ENCODE data around the gene C2orf49.

C2orf49 gene

GRCh38 chr2:105388971-105389381 is 51.6 kb downstream of the C2orf49 start:
- peaks cover 18 to 35% of the 10 kb centered on the region in 2 donors for H3K36me3 ChIP-seq (ENCODE audit: control insufficient read depth in 1 of 2, insufficient read depth in 2 of 2, low read length in 2 of 2)
- H3K4me1 ChIP-seq (ENCODE audit: control insufficient read depth in 1 of 2, insufficient read depth in 2 of 2, low read length in 2 of 2) = peaks cover 16 to 38% of the 10 kb centered on the region in 2 donors
- no peak overlapping the region for H3K9ac ChIP-seq (ENCODE audit: low read depth in 1 of 2, low read length in 2 of 2)
- H3K27ac ChIP-seq (ENCODE audit: low read depth, low read length) = no peak overlapping the region
- H3K27me3 ChIP-seq (ENCODE audit: control insufficient read depth in 1 of 2, insufficient read depth in 2 of 2, low read length in 2 of 2) = no peaks in the 10 kb centered on the region
- H3K9me3 ChIP-seq (ENCODE audit: control insufficient read depth in 1 of 2, low read length in 2 of 2) = no peaks in the 10 kb centered on the region
- no peak overlapping the region for H3K4me3 ChIP-seq (ENCODE audit: low read depth in 1 of 2, low read length in 2 of 2)

GRCh38 chr2:105390454-105390853 is 53.1 kb downstream of the C2orf49 start:
- H3K36me3 ChIP-seq (ENCODE audit: control insufficient read depth in 1 of 2, insufficient read depth in 2 of 2, low read length in 2 of 2) = peaks cover 5 to 22% of the 10 kb centered on the region in 2 donors
- peaks cover 10 to 38% of the 10 kb centered on the region in 2 donors for H3K4me1 ChIP-seq (ENCODE audit: control insufficient read depth in 1 of 2, insufficient read depth in 2 of 2, low read length in 2 of 2)
- no peak overlapping the region for H3K9ac ChIP-seq (ENCODE audit: low read depth in 1 of 2, low read length in 2 of 2)
- no peaks in the 10 kb centered on the region for H3K9me3 ChIP-seq (ENCODE audit: control insufficient read depth in 1 of 2, low read length in 2 of 2)
- no peaks in the 10 kb centered on the region for H3K27me3 ChIP-seq (ENCODE audit: control insufficient read depth in 1 of 2, insufficient read depth in 2 of 2, low read length in 2 of 2)
- H3K27ac ChIP-seq (ENCODE audit: low read depth, low read length) = no peak overlapping the region
- H3K4me3 ChIP-seq (ENCODE audit: low read depth in 1 of 2, low read length in 2 of 2) = no peak overlapping the region

GRCh38 chr2:105391058-105391627 is 53.8 kb downstream of the C2orf49 start:
- H3K27me3 ChIP-seq (ENCODE audit: control insufficient read depth in 1 of 2, insufficient read depth in 2 of 2, low read length in 2 of 2) = no peaks in the 10 kb centered on the region
- no peaks in the 10 kb centered on the region for H3K9me3 ChIP-seq (ENCODE audit: control insufficient read depth in 1 of 2, low read length in 2 of 2)
- H3K9ac ChIP-seq (ENCODE audit: low read depth in 1 of 2, low read length in 2 of 2) = no peak overlapping the region
- H3K27ac ChIP-seq (ENCODE audit: low read depth, low read length) = no peak overlapping the region
- peaks cover 10 to 36% of the 10 kb centered on the region in 2 donors for H3K4me1 ChIP-seq (ENCODE audit: control insufficient read depth in 1 of 2, insufficient read depth in 2 of 2, low read length in 2 of 2)
- no peak overlapping the region for H3K4me3 ChIP-seq (ENCODE audit: low read depth in 1 of 2, low read length in 2 of 2)
- peaks cover 3 to 15% of the 10 kb centered on the region in 2 donors for H3K36me3 ChIP-seq (ENCODE audit: control insufficient read depth in 1 of 2, insufficient read depth in 2 of 2, low read length in 2 of 2)

- Histone ChIP-seq H3K36me3 (ENCODE audit: control insufficient read depth in 1 of 2, insufficient read depth in 2 of 2, low read length in 2 of 2) (peaks cover 3 to 13% of the 10 kb centered on the region in 2 donors), H3K9ac (ENCODE audit: low read depth in 1 of 2, low read length in 2 of 2) (no peak overlapping the region), H3K9me3 (ENCODE audit: control insufficient read depth in 1 of 2, low read length in 2 of 2) (no peaks in the 10 kb centered on the region), H3K27ac (ENCODE audit: low read depth, low read length) (no peak overlapping the region), H3K4me1 (ENCODE audit: control insufficient read depth in 1 of 2, insufficient read depth in 2 of 2, low read length in 2 of 2) (peaks cover 10 to 31% of the 10 kb centered on the region in 2 donors), H3K4me3 (ENCODE audit: low read depth in 1 of 2, low read length in 2 of 2) (no peak overlapping the region), H3K27me3 (ENCODE audit: control insufficient read depth in 1 of 2, insufficient read depth in 2 of 2, low read length in 2 of 2) (no peaks in the 10 kb centered on the region)
Measured at GRCh38 chr2:105391763-105392662, 54.7 kb downstream of the C2orf49 start.

- H3K4me1 ChIP-seq (ENCODE audit: control insufficient read depth in 1 of 2, insufficient read depth in 2 of 2, low read length in 2 of 2) = peaks cover 11 to 27% of the 10 kb centered on the region in 2 donors
- H3K9ac ChIP-seq (ENCODE audit: low read depth in 1 of 2, low read length in 2 of 2) = no peak overlapping the region
- no peaks in the 10 kb centered on the region for H3K27me3 ChIP-seq (ENCODE audit: control insufficient read depth in 1 of 2, insufficient read depth in 2 of 2, low read length in 2 of 2)
- H3K4me3 ChIP-seq (ENCODE audit: low read depth in 1 of 2, low read length in 2 of 2) = no peak overlapping the region
- H3K36me3 ChIP-seq (ENCODE audit: control insufficient read depth in 1 of 2, insufficient read depth in 2 of 2, low read length in 2 of 2) = peaks cover 3 to 13% of the 10 kb centered on the region in 2 donors
- H3K9me3 ChIP-seq (ENCODE audit: control insufficient read depth in 1 of 2, low read length in 2 of 2) = no peaks in the 10 kb centered on the region
- no peak overlapping the region for H3K27ac ChIP-seq (ENCODE audit: low read depth, low read length)
Measured at GRCh38 chr2:105393373-105394055, 56.2 kb downstream of the C2orf49 start.

GRCh38 chr2:105394951-105395611 is 57.7 kb downstream of the C2orf49 start:
- peaks cover 18 to 33% of the 10 kb centered on the region in 2 donors for H3K4me1 ChIP-seq (ENCODE audit: control insufficient read depth in 1 of 2, insufficient read depth in 2 of 2, low read length in 2 of 2)
- H3K9me3 ChIP-seq (ENCODE audit: control insufficient read depth in 1 of 2, low read length in 2 of 2) = no peaks in the 10 kb centered on the region
- H3K9ac ChIP-seq (ENCODE audit: low read depth in 1 of 2, low read length in 2 of 2) = no peak overlapping the region
- H3K27me3 ChIP-seq (ENCODE audit: control insufficient read depth in 1 of 2, insufficient read depth in 2 of 2, low read length in 2 of 2) = no peaks in the 10 kb centered on the region
- peaks cover 3 to 13% of the 10 kb centered on the region in 2 donors for H3K36me3 ChIP-seq (ENCODE audit: control insufficient read depth in 1 of 2, insufficient read depth in 2 of 2, low read length in 2 of 2)
- H3K27ac ChIP-seq (ENCODE audit: low read depth, low read length) = no peak overlapping the region
- peak overlapping the region in 1 of 2 donors; percentile 84 for H3K4me3 ChIP-seq (ENCODE audit: low read depth in 1 of 2, low read length in 2 of 2)

- H3K9ac ChIP-seq (ENCODE audit: low read depth in 1 of 2, low read length in 2 of 2) = no peak overlapping the region
- peak overlapping the region; percentile 23 for H3K27ac ChIP-seq (ENCODE audit: low read depth, low read length)
Measured at GRCh38 chr2:105395691-105396090, 58.4 kb downstream of the C2orf49 start.

GRCh38 chr2:105396254-105397024 is 59.1 kb downstream of the C2orf49 start:
- no peak overlapping the region for H3K27ac ChIP-seq (ENCODE audit: low read depth, low read length)
- peak overlapping the region; percentile 2 to 84 for H3K4me3 ChIP-seq (ENCODE audit: low read depth in 1 of 2, low read length in 2 of 2)
- H3K4me1 ChIP-seq (ENCODE audit: control insufficient read depth in 1 of 2, insufficient read depth in 2 of 2, low read length in 2 of 2) = peaks cover 19 to 29% of the 10 kb centered on the region in 2 donors
- peaks cover 0 to 8% of the 10 kb centered on the region in 2 donors for H3K36me3 ChIP-seq (ENCODE audit: control insufficient read depth in 1 of 2, insufficient read depth in 2 of 2, low read length in 2 of 2)
- H3K9me3 ChIP-seq (ENCODE audit: control insufficient read depth in 1 of 2, low read length in 2 of 2) = no peaks in the 10 kb centered on the region
- H3K27me3 ChIP-seq (ENCODE audit: control insufficient read depth in 1 of 2, insufficient read depth in 2 of 2, low read length in 2 of 2) = no peaks in the 10 kb centered on the region
- peak overlapping the region in 1 of 2 donors; percentile 92 for H3K9ac ChIP-seq (ENCODE audit: low read depth in 1 of 2, low read length in 2 of 2)

More at GRCh38 chr2:105395691-105396090, 58.4 kb downstream of the C2orf49 start:
- Histone ChIP-seq H3K36me3 (ENCODE audit: control insufficient read depth in 1 of 2, insufficient read depth in 2 of 2, low read length in 2 of 2) (peaks cover 3 to 13% of the 10 kb centered on the region in 2 donors), H3K9me3 (ENCODE audit: control insufficient read depth in 1 of 2, low read length in 2 of 2) (no peaks in the 10 kb centered on the region), H3K27me3 (ENCODE audit: control insufficient read depth in 1 of 2, insufficient read depth in 2 of 2, low read length in 2 of 2) (no peaks in the 10 kb centered on the region), H3K4me1 (ENCODE audit: control insufficient read depth in 1 of 2, insufficient read depth in 2 of 2, low read length in 2 of 2) (peaks cover 22 to 33% of the 10 kb centered on the region in 2 donors), H3K4me3 (ENCODE audit: low read depth in 1 of 2, low read length in 2 of 2) (peak overlapping the region; percentile 2 to 84)

- Histone ChIP-seq H3K27me3 (ENCODE audit: control insufficient read depth in 1 of 2, insufficient read depth in 2 of 2, low read length in 2 of 2) (no peaks in the 10 kb centered on the region), H3K9ac (ENCODE audit: low read depth in 1 of 2, low read length in 2 of 2) (peak overlapping the region; percentile 89 to 92), H3K27ac (ENCODE audit: low read depth, low read length) (peak overlapping the region; percentile 57), H3K9me3 (ENCODE audit: control insufficient read depth in 1 of 2, low read length in 2 of 2) (no peaks in the 10 kb centered on the region), H3K4me1 (ENCODE audit: control insufficient read depth in 1 of 2, insufficient read depth in 2 of 2, low read length in 2 of 2) (peaks cover 16 to 21% of the 10 kb centered on the region in 2 donors), H3K36me3 (ENCODE audit: control insufficient read depth in 1 of 2, insufficient read depth in 2 of 2, low read length in 2 of 2) (peaks cover 0 to 8% of the 10 kb centered on the region in 2 donors), H3K4me3 (ENCODE audit: low read depth in 1 of 2, low read length in 2 of 2) (peak overlapping the region; percentile 80 to 84)
Measured at GRCh38 chr2:105397025-105397722, 59.8 kb downstream of the C2orf49 start.
